Mesothelial cell of epicardium (in vitro differentiated cells): Measurements from ENCODE around the gene MAPK6. TPM values are rescaled to one million over a fixed set of nuclear protein-coding genes. Genes with fewer than 3 reads are reported as not detected.
"Not testable (repeated sequence)": the region's sequence is repeated elsewhere in the genome, so short reads cannot be mapped to it uniquely, and the experiment has no call there.

Experiments used
- DNase-seq, 2 experiments: peaks; one replicate each; pipeline ENCODE4 v3.0.0; 2021; ENCODE audit warnings: low spot score in 2 of 2; ENCODE audit not compliant: unreplicated experiment in 2 of 2
- H3K27ac Mint-ChIP-seq: 2 replicates; pipeline ENCODE4 v1.8.0; 2021; ENCODE audit warnings: mixed read lengths
- H3K27me3 Mint-ChIP-seq: 2 replicates; pipeline ENCODE4 v1.8.0; 2021; ENCODE audit warnings: low read depth, mixed read lengths
- H3K36me3 Mint-ChIP-seq: 2 replicates; pipeline ENCODE4 v1.8.0; 2021; ENCODE audit warnings: mixed read lengths
- H3K4me1 Mint-ChIP-seq: 2 replicates; pipeline ENCODE4 v1.8.0; 2021; ENCODE audit warnings: mixed read lengths
- H3K4me3 Mint-ChIP-seq: 2 replicates; pipeline ENCODE4 v1.8.0; 2021; ENCODE audit warnings: mild to moderate bottlenecking, moderate library complexity, mixed read lengths
- H3K9me3 Mint-ChIP-seq: 2 replicates; pipeline ENCODE4 v1.8.0; 2021; ENCODE audit warnings: mixed read lengths
- CTCF ChIP-seq: fragments of 200-600 bp; sonication (generic); IDR thresholded peaks from one replicate; pipeline ENCODE4 v1.5.0; 2021; ENCODE audit warnings: antibody characterized with exemption; ENCODE audit not compliant: unreplicated experiment
- total RNA-seq: library from RNA; stranded (reverse); gene quantifications from 3 replicates; pipeline ENCODE4 v1.2.1, GENCODE V29; 2021

The MAPK6 gene
- total RNA-seq, 1 donor from 2014 or later, result 57.4 TPM

GRCh38 chr15:52042051-52042851 lies 23.2 kb downstream of the MAPK6 start:
- Mint-ChIP-seq H3K27me3 (no peaks in the 10 kb centered on the region), H3K4me3 (no peak overlapping the region), H3K27ac (peak overlapping the region; percentile 10), H3K36me3 (peaks cover 5% of the 10 kb centered on the region), H3K9me3 (no peaks in the 10 kb centered on the region), H3K4me1 (peaks cover 34% of the 10 kb centered on the region)
- TF ChIP-seq CTCF, result no peak
- no peak for DNase-seq

GRCh38 chr15:52045795-52046298 lies 26.8 kb downstream of the MAPK6 start:
- H3K4me3 Mint-ChIP-seq, DNase-seq, H3K9me3 Mint-ChIP-seq, H3K27me3 Mint-ChIP-seq: not testable (repeated sequence)
- Mint-ChIP-seq H3K4me1 (peaks cover 13% of the 10 kb centered on the region), H3K27ac (peak overlapping the region; percentile 43), H3K36me3 (peaks cover 24% of the 10 kb centered on the region)

- H3K4me1 Mint-ChIP-seq, result peaks cover 13% of the 10 kb centered on the region
- not testable (repeated sequence) for H3K27me3 Mint-ChIP-seq, DNase-seq, H3K27ac Mint-ChIP-seq, H3K9me3 Mint-ChIP-seq, H3K4me3 Mint-ChIP-seq
- H3K36me3 Mint-ChIP-seq, result peaks cover 27% of the 10 kb centered on the region
Observed at GRCh38 chr15:52046552-52046951, 27.5 kb downstream of the MAPK6 start.

GRCh38 chr15:52050416-52050815 lies 31.4 kb downstream of the MAPK6 start:
- Mint-ChIP-seq H3K27ac (no peak overlapping the region), H3K4me3 (no peak overlapping the region), H3K27me3 (no peaks in the 10 kb centered on the region), H3K9me3 (peaks cover 8% of the 10 kb centered on the region), H3K4me1 (peaks cover 7% of the 10 kb centered on the region), H3K36me3 (peaks cover 52% of the 10 kb centered on the region)
- TF ChIP-seq CTCF, result no peak
- DNase-seq, result no peak

GRCh38 chr15:52052066-52052935 lies 33.3 kb downstream of the MAPK6 start:
- Mint-ChIP-seq H3K9me3 (peaks cover 8% of the 10 kb centered on the region), H3K27ac (no peak overlapping the region)

GRCh38 chr15:52054381-52054780 lies 35.4 kb downstream of the MAPK6 start:
- peaks cover 43% of the 10 kb centered on the region for H3K36me3 Mint-ChIP-seq
- no peak for DNase-seq
- no peak overlapping the region for H3K4me3 Mint-ChIP-seq

More at GRCh38 chr15:52052066-52052935, 33.3 kb downstream of the MAPK6 start:
- Mint-ChIP-seq H3K4me1 (no peaks in the 10 kb centered on the region), H3K36me3 (peaks cover 47% of the 10 kb centered on the region), H3K27me3 (no peaks in the 10 kb centered on the region), H3K4me3 (no peak overlapping the region)
- no peak for DNase-seq
- no peak for TF ChIP-seq CTCF

GRCh38 chr15:52054858-52055257 lies 35.8 kb downstream of the MAPK6 start:
- peaks cover 41% of the 10 kb centered on the region for H3K36me3 Mint-ChIP-seq
- not testable (repeated sequence) for H3K4me3 Mint-ChIP-seq, H3K4me1 Mint-ChIP-seq, H3K27me3 Mint-ChIP-seq, H3K9me3 Mint-ChIP-seq, DNase-seq, H3K27ac Mint-ChIP-seq

More at GRCh38 chr15:52054381-52054780, 35.4 kb downstream of the MAPK6 start:
- H3K27ac Mint-ChIP-seq, result no peak overlapping the region
- peaks cover 8% of the 10 kb centered on the region for H3K9me3 Mint-ChIP-seq
- TF ChIP-seq CTCF, result no peak
- H3K27me3 Mint-ChIP-seq, result no peaks in the 10 kb centered on the region
- H3K4me1 Mint-ChIP-seq, result no peaks in the 10 kb centered on the region
